Measurements from ENCODE around the gene AGXT2. TPM values are rescaled to one million over a fixed set of nuclear protein-coding genes. Genes with fewer than 3 reads are reported as not detected.
"Not testable (repeated sequence)": the region's sequence is repeated elsewhere in the genome, so short reads cannot be mapped to it uniquely, and the experiment has no call there.

The AGXT2 gene
- total RNA-seq, 1 donor from 2014 or later: 2.2 TPM

DNA sequence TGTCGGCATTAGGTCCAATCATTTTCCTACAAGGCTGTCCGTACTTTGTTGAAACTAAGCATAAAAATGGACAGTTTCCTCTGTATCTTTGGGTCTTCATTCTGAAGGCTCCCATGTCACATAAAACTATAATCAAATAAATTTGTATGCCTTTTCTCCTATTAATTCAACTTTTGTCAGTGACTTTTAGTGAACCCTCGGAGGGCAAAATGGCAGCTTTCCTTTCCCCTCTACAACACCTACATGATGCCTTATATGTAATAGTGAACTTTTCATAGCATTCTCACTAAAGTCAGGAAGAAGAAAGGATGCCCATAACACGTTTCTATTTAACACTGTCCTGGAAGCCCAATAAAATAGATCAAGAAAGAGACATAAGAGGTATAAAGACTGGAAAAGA lies 5.1 kb upstream of the AGXT2 start:
- DNase-seq (ENCODE audit: low spot score): no peak

DNA sequence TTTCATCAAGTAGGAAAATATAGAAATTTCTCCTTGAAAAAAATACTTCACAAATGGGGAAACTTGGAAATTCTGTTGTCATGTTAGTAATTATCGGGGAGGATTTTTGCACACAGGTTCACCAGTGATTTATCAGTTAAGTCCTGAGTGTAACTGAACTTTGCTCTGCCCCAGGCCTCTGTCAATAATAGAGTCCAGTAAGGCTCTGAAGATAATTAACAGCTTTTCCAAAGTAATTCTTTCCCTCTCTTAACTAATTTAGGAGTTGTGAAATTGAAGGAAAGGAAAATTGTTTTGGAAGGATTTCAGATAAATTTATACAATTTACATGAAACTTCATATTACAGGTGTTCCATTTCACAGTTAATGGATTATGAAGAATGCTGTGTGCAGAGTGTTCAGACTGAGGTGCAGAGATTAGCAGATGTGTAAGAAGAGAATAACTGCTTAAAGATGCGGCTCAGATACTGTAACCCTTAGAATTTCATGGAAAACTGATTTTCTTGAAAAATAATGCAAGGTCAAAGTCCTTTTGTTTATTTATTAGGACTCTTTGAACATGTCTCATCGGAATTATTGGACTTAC lies 2.9 kb upstream of the AGXT2 start:
- no peak for DNase-seq (ENCODE audit: low spot score)

DNA sequence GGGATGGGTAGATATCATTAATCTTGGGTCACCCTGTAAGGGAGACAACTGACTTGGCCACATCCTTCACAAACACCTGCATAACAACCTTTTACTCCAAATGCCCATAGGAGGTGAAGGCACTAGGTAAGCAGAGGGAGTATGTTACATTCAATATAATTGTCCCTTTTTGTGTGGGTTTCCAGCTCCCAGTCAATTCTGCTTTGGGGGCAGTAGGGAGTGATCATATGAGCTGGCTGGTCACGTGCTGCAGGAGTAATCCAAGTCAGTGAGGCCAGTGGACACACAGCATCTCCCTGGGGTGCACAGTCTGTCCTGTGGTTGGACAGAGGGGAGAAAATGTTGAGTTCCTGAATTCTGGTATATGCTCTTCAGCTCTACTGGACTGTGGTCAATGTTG lies 1.2 kb upstream of the AGXT2 start:
- no peak for DNase-seq (ENCODE audit: low spot score)

DNA sequence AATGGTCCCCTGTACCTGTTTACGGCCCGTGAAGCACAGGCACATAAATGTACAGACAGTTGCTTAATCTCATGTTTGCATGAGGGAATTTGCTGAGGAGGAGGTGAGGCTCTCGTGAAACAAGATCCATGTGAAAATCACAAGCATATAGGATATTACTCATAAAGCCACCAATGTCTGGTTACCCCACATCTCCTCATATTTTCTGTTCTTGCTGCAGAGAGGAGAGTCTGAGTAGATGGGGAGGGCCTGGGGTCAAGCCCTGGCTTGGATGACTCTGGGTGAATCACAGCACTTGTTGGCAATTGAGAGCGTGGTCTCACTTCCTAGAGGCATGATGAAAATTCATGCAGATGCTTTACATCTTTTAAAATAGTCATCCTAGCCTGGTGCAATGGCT lies 975 bp downstream of the AGXT2 start:
- no peak for DNase-seq (ENCODE audit: low spot score)

DNA sequence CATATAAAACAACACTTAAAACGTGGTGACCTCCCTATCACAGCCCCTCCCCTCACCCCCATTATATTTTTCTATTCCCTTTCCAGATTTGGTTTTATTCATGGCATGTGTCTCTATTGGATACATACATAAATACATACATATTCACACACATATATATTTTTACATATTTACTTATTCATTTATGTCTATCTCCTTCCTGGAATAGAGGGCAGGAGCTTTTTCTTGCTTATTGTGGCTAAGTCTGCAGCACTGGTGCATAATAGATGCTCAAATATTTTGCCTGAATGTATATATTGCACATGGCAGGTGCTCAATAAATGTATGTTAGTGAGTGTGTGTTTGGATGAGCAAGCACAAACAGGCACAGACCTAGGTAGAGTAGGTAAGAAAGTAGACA lies 2.5 kb downstream of the AGXT2 start:
- no peak for DNase-seq (ENCODE audit: low spot score)

DNA sequence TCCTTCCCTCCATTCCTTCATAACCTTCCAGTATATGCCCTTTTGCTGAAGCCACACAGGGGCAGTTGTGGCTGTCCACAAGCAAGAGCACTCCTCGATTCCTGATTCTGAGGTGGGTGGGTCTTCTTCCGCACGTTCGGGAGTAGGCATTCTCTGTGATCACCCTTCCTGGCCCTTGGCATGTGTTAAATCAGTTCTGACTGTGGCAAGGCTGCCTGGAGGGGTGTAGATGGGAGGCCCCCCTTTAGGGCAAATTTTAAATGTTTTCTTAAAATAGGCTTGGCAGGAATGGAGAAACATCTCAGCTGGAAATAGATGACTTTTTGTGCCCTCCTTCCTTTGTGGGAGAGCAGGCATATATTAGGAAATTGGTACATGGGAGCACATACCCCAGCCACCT lies 3.1 kb downstream of the AGXT2 start:
- no peak for DNase-seq (ENCODE audit: low spot score)

DNA sequence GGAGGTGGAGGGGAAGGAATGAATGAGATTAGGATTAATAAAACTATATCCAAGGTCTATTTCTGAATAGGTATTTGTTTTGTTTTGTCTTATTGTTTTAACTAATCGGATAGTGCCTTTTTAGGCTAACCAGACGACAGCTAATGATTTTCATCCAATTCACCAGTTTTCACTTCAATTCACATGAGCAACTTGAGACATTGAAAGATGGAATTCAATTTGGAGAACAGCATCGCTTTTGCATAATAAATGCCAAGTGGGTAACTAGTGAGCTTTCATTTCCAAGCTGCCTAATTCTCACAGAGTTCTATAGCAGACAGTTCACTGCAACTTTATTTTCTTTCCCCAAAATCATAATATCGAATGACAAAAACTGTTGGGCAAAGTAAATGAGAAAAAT lies 5.0 kb downstream of the AGXT2 start:
- DNase-seq (ENCODE audit: low spot score): no peak

DNA sequence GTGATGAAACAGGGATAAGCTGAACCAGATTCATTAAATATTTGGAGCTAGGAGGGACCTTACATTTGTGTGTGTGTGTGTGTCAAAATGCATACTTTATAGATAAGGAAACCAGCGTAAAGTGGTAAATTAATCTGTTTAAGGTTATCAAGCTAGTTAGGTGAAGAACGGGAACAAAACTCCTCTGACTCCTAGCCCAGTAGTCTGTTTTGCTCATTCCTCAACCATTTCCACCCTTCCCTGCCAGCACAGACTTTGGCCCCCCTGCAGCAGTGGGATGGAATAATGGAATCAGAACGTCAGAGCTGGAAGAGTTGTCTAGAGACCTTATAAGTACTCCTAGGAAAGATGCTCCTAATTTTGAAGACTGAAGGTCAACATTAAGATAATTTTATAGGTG lies 6.5 kb downstream of the AGXT2 start:
- peak; percentile 49 for DNase-seq (ENCODE audit: low spot score)

DNA sequence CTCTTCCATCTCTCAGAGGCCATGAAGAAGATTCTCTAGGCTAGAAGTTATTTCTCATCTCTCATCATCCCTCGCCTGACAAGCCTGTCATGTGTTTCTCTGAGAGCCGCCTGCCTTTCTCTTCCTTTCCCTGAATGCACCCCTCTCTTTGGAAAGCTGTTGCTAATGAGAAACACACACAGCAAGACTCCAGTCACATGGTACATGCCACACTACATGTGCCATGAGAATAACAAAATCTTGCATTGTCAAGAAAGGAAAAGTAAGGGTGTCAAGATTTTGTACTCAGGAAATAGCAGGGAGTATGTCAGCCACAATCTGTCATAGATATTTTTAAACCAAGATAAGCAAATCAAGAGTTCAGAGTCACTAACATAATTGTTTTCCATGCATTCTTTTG lies 8.9 kb downstream of the AGXT2 start:
- no peak for DNase-seq (ENCODE audit: low spot score)

DNA sequence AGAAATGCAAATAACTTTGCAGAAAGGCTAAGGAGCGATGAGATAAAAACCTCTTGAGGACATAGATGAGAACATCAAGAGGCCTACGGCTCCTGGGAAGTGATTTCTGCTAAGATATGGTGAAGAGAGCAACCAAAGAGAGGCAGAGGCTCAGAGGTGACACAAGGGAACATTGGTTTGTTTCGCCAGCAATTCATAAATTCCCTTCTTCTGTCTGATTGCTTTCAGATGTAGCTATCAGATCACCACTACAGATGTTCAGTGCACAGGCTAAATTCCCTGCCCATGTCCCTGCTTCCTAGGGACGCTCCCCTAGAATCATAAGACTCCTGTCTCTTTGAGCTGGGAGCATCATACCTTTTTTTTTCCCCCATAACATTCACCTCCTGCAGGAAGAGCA lies 11.2 kb downstream of the AGXT2 start:
- DNase-seq (ENCODE audit: low spot score): no peak

DNA sequence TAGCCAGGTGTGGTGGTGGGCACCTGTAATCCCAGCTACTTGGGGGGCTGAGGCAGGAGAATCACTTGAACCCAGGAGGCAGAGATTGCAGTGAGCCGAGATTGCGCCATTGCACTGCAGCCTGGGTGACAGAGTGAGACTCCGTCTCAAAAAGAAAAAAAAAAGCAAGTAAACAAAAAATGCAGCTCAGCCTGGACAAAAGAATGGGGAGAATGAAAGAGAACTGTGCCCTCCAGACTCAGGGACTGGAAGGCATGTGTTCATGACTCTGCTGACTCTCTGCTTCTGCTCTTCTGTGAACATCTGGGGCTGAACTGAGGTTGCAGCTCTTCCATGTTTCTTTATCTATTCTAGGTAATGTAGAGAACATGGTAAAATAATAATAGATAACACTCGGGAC lies 11.8 kb downstream of the AGXT2 start:
- DNase-seq (ENCODE audit: low spot score): not testable (repeated sequence)

DNA sequence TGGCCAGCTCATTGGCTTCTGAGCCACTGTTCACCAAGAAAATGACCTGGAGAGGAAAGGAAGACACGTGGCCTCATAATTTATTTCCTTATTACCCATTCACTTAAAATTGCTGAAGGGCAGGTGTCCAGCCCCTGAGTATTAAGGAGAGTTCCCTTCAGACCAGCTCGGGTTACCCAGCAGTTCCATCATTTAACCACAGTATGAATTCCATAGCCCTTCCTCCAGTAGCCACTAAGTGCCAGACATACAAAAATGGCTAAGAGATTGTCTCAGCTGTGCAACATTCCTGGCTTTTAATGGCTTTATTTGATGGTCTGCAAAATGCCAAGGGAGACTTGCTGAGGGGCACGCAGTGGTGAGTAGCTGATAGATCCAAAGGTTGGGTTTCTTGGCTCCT lies 12.5 kb downstream of the AGXT2 start:
- no peak for DNase-seq (ENCODE audit: low spot score)

DNA sequence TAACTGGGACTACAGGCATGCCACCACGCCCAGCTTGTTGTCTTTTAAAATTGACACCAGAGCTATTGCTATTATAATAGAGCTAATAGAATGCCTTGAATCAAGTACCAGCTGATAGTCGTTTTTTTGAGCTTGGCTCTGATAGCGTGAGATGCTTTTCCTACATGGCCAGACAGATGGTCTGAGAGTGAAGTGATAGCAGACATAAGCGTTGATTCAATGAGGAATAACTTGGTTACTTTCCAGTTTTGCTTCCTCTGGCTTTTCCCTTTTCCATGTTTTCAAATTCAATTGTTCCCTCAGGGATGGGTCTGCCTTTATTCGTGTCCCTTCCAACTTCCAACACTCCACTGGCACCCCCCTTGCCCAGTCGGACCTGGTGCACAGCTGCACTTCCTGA lies 15.4 kb downstream of the AGXT2 start:
- no peak for DNase-seq (ENCODE audit: low spot score)

DNA sequence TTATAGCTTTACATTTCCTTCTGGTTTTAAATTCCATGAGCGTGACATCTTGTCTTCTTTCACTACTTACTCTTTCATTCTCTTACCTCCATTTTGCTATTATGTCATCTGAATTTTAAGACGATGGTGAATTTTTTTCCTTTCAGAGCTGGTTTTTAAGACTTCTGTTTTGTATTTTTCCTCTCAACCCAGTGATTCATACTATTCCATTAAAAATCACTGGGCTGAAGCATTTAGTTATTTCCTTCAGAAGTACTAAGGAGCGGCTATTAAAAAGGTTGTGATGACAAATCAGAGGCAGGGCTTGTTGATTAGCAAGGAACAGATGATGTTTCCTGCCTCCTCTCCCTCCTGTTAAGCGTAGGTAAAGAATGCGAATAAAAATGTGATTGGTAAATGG lies 16.5 kb downstream of the AGXT2 start:
- peak; percentile 70 for DNase-seq (ENCODE audit: low spot score)

DNA sequence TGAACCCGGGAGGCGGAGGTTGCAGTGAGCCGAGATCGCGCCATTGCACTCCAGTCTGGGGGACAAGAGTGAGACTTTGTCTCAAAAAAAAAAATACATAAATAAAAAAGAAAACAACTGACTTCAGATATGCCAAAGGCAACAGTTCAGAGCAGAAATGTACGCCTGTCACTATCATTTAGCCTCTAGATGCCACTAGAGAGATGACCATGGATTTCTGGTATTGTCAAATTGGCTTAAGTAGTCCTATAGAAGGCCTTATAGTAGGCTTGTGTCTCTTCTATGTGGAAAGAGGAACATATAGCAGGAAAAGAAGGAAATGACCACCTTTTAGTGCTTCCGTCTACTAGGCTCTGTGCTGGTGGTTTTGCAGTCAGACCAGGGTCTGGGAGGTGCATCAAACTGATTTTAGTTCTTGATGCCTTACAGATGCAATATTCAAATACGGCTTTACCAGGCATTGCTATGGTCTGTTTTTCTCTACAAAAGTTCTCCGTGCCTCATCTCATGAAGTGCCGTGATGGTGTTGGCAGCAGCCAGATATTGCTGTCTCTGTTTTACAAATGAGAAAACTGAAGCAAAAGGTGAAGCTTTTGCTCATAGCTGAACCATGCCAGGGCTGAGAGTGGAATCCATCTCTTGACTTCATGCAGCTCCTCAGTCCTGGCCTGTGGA lies 17.2 kb downstream of the AGXT2 start:
- DNase-seq (ENCODE audit: low spot score): no peak

DNA sequence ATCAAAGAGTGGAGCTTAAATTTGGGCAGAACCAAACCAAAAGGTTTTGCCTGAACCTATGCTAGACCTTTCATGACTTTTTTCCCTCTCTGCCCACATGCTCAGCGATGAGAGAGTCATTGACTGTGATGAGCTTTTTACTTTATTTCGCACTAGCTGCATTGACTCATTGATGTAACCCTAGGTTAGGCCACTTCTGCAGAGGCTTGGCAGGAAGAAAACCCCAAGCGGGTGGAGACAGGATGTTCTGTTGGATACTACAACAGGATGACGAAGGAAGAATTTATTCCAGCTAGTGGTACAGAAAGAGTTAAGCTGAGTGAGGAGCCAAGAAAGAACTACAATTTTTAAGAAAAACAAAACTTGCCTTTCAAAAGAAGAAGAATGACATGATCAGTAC lies 18.4 kb downstream of the AGXT2 start:
- no peak for DNase-seq (ENCODE audit: low spot score)

DNA sequence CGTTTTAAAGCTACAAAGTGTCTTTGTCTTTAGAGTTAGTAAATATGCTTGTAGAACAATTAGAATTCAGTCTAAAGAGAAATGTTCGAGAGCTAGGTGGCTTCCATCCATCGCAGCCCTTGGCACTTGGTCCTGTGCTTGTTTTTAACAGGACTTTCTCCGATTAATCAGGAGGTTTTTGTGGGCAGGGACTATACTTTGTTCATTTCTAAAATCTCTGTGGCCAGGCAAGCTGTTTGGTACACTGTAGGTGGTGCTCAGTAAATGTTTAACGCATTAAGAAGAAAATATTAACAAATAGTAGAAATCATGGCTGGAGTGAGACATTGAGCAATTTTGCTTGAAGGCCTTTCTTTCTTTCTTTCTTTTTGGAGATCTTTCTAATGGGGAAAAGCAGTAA lies 20.8 kb downstream of the AGXT2 start:
- DNase-seq (ENCODE audit: low spot score): no peak

DNA sequence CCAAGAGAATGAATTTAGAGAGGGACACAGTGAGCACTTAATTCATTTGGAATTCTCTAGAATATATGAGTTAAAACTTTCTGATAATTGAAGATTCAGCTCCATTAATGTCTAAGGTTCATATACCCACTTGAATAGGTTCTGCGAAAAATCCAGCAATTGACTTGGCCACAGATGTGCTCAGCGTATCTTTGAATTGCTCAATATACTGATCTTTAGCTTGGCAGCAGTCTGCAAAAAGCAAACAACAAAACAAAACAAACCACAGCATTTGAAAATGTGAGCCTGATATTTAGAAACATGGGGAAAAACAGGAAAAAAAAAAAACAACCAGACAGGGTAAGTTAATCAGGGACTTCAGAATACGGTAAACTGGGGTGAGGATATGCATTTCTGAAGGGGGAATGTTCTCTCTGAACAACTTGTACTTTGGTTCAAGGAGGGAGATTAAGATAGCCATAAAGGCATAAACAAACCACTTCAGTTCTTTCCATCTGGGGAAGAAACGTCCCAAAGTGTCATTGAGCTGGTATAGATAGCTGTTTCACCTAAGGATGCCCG lies 21.4 kb downstream of the AGXT2 start:
- no peak for DNase-seq (ENCODE audit: low spot score)

DNA sequence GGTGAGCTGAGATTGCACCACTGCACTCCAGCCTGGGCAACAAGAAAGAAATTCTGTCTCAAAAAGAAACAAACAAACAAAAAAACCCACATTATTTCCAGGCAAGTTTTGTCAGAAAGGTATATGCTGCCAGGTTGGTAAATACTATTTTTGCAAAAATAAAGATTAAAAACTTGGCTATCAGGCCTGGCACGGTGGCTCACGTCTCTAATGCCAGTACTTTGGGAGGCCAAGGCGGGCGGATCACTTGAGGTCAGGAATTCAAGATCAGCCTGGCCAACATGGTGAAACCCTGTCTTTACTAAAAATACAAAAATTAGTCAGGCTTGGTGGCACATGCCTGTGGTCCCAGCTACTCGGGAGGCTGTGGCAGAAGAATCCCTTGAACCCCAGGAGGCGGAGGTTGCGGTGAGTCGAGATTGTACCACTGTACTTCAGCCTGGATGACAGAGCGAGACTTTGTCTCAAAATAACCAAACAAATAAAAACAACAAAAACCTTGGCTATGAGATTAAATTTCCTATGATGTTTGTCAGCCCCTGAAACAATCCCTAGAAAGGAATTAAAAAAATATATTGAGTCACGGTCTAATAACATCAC lies 22.7 kb downstream of the AGXT2 start:
- DNase-seq (ENCODE audit: low spot score): no peak

DNA sequence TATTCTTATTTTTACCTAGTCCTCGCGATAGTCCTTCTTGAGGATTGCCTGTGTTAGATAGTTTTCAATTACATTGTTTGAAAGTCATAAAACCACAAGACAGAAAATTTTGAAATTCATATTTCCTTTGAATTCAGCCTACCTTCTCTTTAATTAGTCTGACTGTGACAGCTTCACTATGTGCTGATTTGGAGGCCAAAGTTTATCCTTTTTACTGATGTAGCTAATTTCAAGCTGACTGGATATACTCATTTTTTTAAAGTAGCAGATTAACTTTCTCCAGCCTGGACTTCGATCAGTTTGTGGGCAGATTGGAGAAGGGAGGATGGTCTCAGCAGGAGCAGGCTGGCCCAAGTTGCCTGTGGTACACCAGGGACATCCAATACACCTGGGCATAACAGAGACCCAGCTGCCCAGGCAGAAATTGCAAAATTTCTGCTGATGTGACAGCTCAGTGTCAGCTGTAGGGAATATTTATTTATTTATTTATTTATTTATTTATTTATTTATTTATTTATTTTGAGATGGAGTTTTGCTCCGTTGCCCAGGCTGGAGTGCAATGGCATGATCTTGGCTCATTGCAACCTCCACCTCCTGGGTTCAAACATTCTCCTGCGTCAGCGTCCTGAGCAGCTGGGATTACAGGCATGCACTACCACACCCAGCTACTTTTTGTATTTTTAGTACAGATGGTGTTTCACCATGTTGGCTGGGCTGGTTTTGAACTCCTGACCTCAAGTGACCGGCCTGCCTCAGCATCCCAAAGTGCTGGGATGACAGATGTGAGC lies 24.2 kb downstream of the AGXT2 start:
- DNase-seq (ENCODE audit: low spot score): no peak

DNA sequence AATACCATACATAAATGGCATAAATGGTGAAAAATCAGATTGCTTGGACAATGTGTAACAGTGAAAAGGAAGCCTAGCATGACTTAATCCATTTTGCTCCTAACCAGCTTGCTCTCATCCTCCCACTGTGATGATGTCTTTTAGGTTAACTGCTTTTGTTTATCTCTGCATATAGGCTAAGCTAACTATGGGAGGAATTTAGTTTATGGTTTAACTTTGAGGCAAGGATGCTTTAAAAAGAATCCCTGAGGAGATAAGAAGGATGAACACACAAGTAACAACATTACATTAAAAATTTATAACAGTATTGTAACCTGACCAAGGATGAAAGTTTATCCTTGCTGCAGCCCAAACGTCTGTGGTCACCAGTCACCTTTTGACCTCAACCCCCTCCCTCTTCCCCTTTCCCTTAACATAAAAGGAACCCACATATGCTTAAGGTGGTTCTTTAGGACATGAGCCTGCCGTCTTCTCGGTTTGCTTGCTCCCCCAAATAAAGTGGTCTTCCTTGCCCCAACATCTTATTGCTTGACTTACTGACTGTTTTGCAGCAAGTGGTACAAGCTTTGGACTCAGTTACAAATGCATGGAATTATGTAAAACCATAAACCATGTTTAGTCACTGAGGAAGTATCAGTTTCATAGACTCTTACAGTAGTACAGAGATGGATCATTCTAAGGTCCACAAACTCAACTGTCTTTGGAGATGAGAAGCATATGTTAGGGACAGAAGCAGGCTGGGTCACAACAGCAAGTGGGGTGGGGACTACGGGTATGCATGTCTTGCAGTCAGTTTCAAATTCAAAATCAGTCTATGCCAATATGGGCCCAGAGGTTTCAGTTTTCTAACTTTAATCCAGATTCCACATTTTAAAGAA lies 31.3 kb downstream of the AGXT2 start:
- peak; percentile 85 for DNase-seq (ENCODE audit: low spot score)

Data from umbilical cord (tissue), 2 donors.